SU-DHL-6 (cell line): ENCODE data around the gene CYP19A1.

Experiments used
- H2AFZ ChIP-seq: fragments of 200-600 bp; sonication (generic); 2 replicates; pipeline ENCODE4 v1.6.1; 2014; ENCODE audit warnings: low read depth, mild to moderate bottlenecking, moderate library complexity, mixed read lengths, antibody characterized with exemption, low read length; ENCODE audit not compliant: severe bottlenecking
- H3F3A ChIP-seq: fragments of 200-600 bp; shearing (Covaris generic); 2 replicates; pipeline ENCODE4 v1.6.0; 2016; ENCODE audit warnings: antibody characterized with exemption, mild to moderate bottlenecking; ENCODE audit not compliant: insufficient read depth
- H3K27ac ChIP-seq: fragments of 200-600 bp; sonication (generic); 2 replicates; pipeline ENCODE4 v1.5.1; 2016; ENCODE audit warnings: low read depth, mild to moderate bottlenecking, low read length, moderate library complexity, mixed read lengths
- H3K27me3 ChIP-seq: fragments of 200-600 bp; sonication (generic), shearing (Covaris generic); 2 replicates; pipeline ENCODE4 v1.6.0; 2014; ENCODE audit warnings: mild to moderate bottlenecking, low read length
- H3K36me3 ChIP-seq: fragments of 200-600 bp; sonication (generic); 2 replicates; pipeline ENCODE4 v1.6.1; 2014; ENCODE audit warnings: mild to moderate bottlenecking, low read length, mixed read lengths
- H3K4me2 ChIP-seq: fragments of 300-600, 200-600 bp; shearing (Covaris generic), sonication (generic); 2 replicates; pipeline ENCODE4 v1.6.0; 2014; ENCODE audit warnings: low read length, low read depth, mild to moderate bottlenecking; ENCODE audit not compliant: poor library complexity, severe bottlenecking
- H3K4me3 ChIP-seq: fragments of 200-600 bp; sonication (generic); 2 replicates; pipeline ENCODE4 v1.5.1; 2014; ENCODE audit warnings: antibody characterized with exemption, low read length, mild to moderate bottlenecking, mixed read lengths; ENCODE audit not compliant: insufficient read depth, poor library complexity, severe bottlenecking
- H3K79me2 ChIP-seq: fragments of 200-600 bp; sonication (generic); 2 replicates; pipeline ENCODE4 v1.6.1; 2014; ENCODE audit warnings: mild to moderate bottlenecking, low read length, moderate library complexity; ENCODE audit not compliant: insufficient read depth
- H3K9ac ChIP-seq: fragments of 200-600 bp; sonication (generic); 2 replicates; pipeline ENCODE4 v1.7.0; 2014; ENCODE audit warnings: mild to moderate bottlenecking, low read length
- H3K9me2 ChIP-seq: fragments of 200-600 bp; sonication (generic); replicated peaks from 2 replicates; pipeline ENCODE4 v1.6.1; 2014; ENCODE audit warnings: low read length; ENCODE audit not compliant: insufficient read depth
- H3K9me3 ChIP-seq: fragments of 200-600 bp; sonication (generic); 2 replicates; pipeline ENCODE4 v1.6.1; 2014; ENCODE audit warnings: low read length, mixed read lengths; ENCODE audit not compliant: insufficient read depth
- H4K20me1 ChIP-seq: fragments of 200-600 bp; sonication (generic); 2 replicates; pipeline ENCODE4 v1.6.1; 2014; ENCODE audit warnings: low read depth, mild to moderate bottlenecking, antibody characterized with exemption, low read length, moderate library complexity, mixed read lengths
- CTCF ChIP-seq: fragments of 200-600 bp; sonication (generic); IDR thresholded peaks from one replicate; pipeline ENCODE4 v1.5.1; 2017; ENCODE audit warnings: antibody characterized with exemption, mild to moderate bottlenecking, low read length, moderate library complexity; ENCODE audit not compliant: insufficient read depth, poor library complexity, severe bottlenecking
- EZH2phosphoT487 ChIP-seq: fragments of 200-600 bp; sonication (generic), shearing (Covaris generic); conservative IDR thresholded peaks from 2 replicates; pipeline ENCODE4 v1.6.1; 2018; ENCODE audit warnings: mild to moderate bottlenecking, antibody characterized with exemption, low read length, moderate library complexity, mixed read lengths

CYP19A1 gene

GRCh38 chr15:51186891-51187290 is 151.5 kb downstream of the CYP19A1 start:
- Histone ChIP-seq H3K9me2 (no peaks in the 10 kb centered on the region), H4K20me1 (no peaks in the 10 kb centered on the region), H3K4me2 (no peak overlapping the region), H3K4me3 (no peak overlapping the region), H2AFZ (no peak overlapping the region), H3K79me2 (no peaks in the 10 kb centered on the region), H3K27ac (no peak overlapping the region), H3K9ac (no peak overlapping the region), H3K27me3 (no peaks in the 10 kb centered on the region; the same call in 1 of the 2 replicates), H3F3A (no peaks in the 10 kb centered on the region), H3K9me3 (no peaks in the 10 kb centered on the region), H3K36me3 (no peaks in the 10 kb centered on the region)
- TF ChIP-seq CTCF (no peak), EZH2phosphoT487 (no peak)

GRCh38 chr15:51186181-51186705 is 152.2 kb downstream of the CYP19A1 start:
- Histone ChIP-seq H3K4me3 (no peak overlapping the region), H3K9me3 (no peaks in the 10 kb centered on the region), H3K9me2 (no peaks in the 10 kb centered on the region), H3K9ac (no peak overlapping the region), H2AFZ (no peak overlapping the region), H3K27ac (no peak overlapping the region), H3K27me3 (no peaks in the 10 kb centered on the region; the same call in 1 of the 2 replicates), H4K20me1 (no peaks in the 10 kb centered on the region), H3K4me2 (no peak overlapping the region), H3K36me3 (no peaks in the 10 kb centered on the region), H3K79me2 (no peaks in the 10 kb centered on the region), H3F3A (no peaks in the 10 kb centered on the region)
- TF ChIP-seq CTCF = no peak
- no peak for TF ChIP-seq EZH2phosphoT487

GRCh38 chr15:51185213-51186159 is 152.9 kb downstream of the CYP19A1 start:
- no peaks in the 10 kb centered on the region for H3F3A ChIP-seq
- H3K27me3 ChIP-seq = no peaks in the 10 kb centered on the region; the same call in 1 of the 2 replicates
- H3K9me2 ChIP-seq = no peaks in the 10 kb centered on the region
- H3K27ac ChIP-seq = no peak overlapping the region
- no peak overlapping the region for H3K4me3 ChIP-seq
- TF ChIP-seq CTCF = no peak
- no peak for TF ChIP-seq EZH2phosphoT487
- no peak overlapping the region for H3K4me2 ChIP-seq
- no peaks in the 10 kb centered on the region for H3K36me3 ChIP-seq
- no peaks in the 10 kb centered on the region for H4K20me1 ChIP-seq
- no peak overlapping the region for H2AFZ ChIP-seq
- no peaks in the 10 kb centered on the region for H3K79me2 ChIP-seq
- H3K9ac ChIP-seq = no peak overlapping the region
- no peaks in the 10 kb centered on the region for H3K9me3 ChIP-seq
